Urinary bladder (tissue), 4 donors: ENCODE measurements around the gene PRELP. TPM values are rescaled to one million over a fixed set of nuclear protein-coding genes. Genes with fewer than 3 reads are reported as not detected.

ENCODE experiments used
- DNase-seq: peaks from one replicate; pipeline ENCODE4 v3.0.0-alpha.2; 2015; ENCODE audit errors: extremely low spot score
- H3K27ac ChIP-seq: one replicate; pipeline ENCODE4 v1.5.1; 2013; ENCODE audit warnings: low read depth, mild to moderate bottlenecking, moderate library complexity
- H3K36me3 ChIP-seq: one replicate; pipeline ENCODE4 v1.6.1; 2013; ENCODE audit warnings: mild to moderate bottlenecking, moderate library complexity; ENCODE audit not compliant: insufficient read depth
- H3K4me1 ChIP-seq: one replicate; pipeline ENCODE4 v1.6.1; 2013; ENCODE audit warnings: mild to moderate bottlenecking, moderate library complexity; ENCODE audit not compliant: insufficient read depth
- H3K4me3 ChIP-seq: one replicate; pipeline ENCODE4 v1.5.1; 2013; ENCODE audit warnings: low read depth, low read length
- WGBS: extraction: QIAGEN DNeasy Blood & Tissue Kit; methylation state at CpG from one replicate; pipeline ENCODE4 v1.1.7; 2013; 5-methylcytosine and 5-hydroxymethylcytosine counted together
- polyA plus RNA-seq: library from polyadenylated mRNA; stranded (reverse); fragments of 200-250 nt; gene quantifications from one replicate; pipeline ENCODE4 v1.2.3, GENCODE V29; 2013
- total RNA-seq: library from RNA; depleted of rRNA; stranded (reverse); fragments of >200 nt; gene quantifications from one replicate; pipeline ENCODE4 v1.2.3, GENCODE V29; 2014
- donor health status: healthy with polysubstance abuse.
- donor health status: healthy.

PRELP gene
- 6.3 TPM for total RNA-seq
- 232 TPM for polyA plus RNA-seq

- H3K4me3 ChIP-seq: peak within 1 kb of the TSS; percentile 34
- H3K36me3 ChIP-seq: no peaks in the 10 kb centered on the region
- no peak within 1 kb of the TSS for H3K27ac ChIP-seq
- no peaks in the 10 kb centered on the region for H3K4me1 ChIP-seq
- no peak for DNase-seq
- WGBS: 11% methylated on average over 8 of the region's 8 CpGs
Measured at GRCh38 chr1:203475012-203475981, at the start of gene PRELP. PRELP (plus strand) TSS chr1:203475806; CDS start chr1:203483185, 7,379 bp downstream.

GRCh38 chr1:203426366-203426765 is 49.2 kb upstream of the PRELP start:
- no peak for DNase-seq
- H3K4me3 ChIP-seq: no peak overlapping the region
- peaks cover 1% of the 10 kb centered on the region for H3K4me1 ChIP-seq
- H3K36me3 ChIP-seq: no peaks in the 10 kb centered on the region
- 89% methylated on average over 5 of the region's 5 CpGs for WGBS
- H3K27ac ChIP-seq: no peak overlapping the region

GRCh38 chr1:203426870-203427269 is 48.7 kb upstream of the PRELP start:
- no peak for DNase-seq
- Histone ChIP-seq H3K4me3 (no peak overlapping the region), H3K27ac (no peak overlapping the region), H3K36me3 (no peaks in the 10 kb centered on the region), H3K4me1 (peaks cover 1% of the 10 kb centered on the region)
- WGBS: 93% methylated on average over 2 of the region's 2 CpGs

GRCh38 chr1:203427451-203427850 is 48.2 kb upstream of the PRELP start:
- H3K4me1 ChIP-seq: peaks cover 1% of the 10 kb centered on the region
- no peak overlapping the region for H3K27ac ChIP-seq
- WGBS: 92% methylated on average over 4 of the region's 4 CpGs
- no peak overlapping the region for H3K4me3 ChIP-seq
- DNase-seq: no peak
- H3K36me3 ChIP-seq: no peaks in the 10 kb centered on the region

- 78% methylated on average over 11 of the region's 11 CpGs for WGBS
- no peaks in the 10 kb centered on the region for H3K36me3 ChIP-seq
- DNase-seq: no peak
- H3K4me3 ChIP-seq: no peak overlapping the region
- H3K27ac ChIP-seq: no peak overlapping the region
- H3K4me1 ChIP-seq: peaks cover 1% of the 10 kb centered on the region
Measured at GRCh38 chr1:203428981-203429599, 46.5 kb upstream of the PRELP start.

- Histone ChIP-seq H3K27ac (no peak overlapping the region), H3K4me3 (no peak overlapping the region), H3K4me1 (no peaks in the 10 kb centered on the region), H3K36me3 (no peaks in the 10 kb centered on the region)
- DNase-seq: no peak
- 93% methylated on average over 7 of the region's 7 CpGs for WGBS
Measured at GRCh38 chr1:203435615-203436014, 40.0 kb upstream of the PRELP start.

- H3K36me3 ChIP-seq: no peaks in the 10 kb centered on the region
- no peak overlapping the region for H3K27ac ChIP-seq
- DNase-seq: no peak
- H3K4me1 ChIP-seq: no peaks in the 10 kb centered on the region
- 86% methylated on average over 15 of the region's 15 CpGs for WGBS
- no peak overlapping the region for H3K4me3 ChIP-seq
Measured at GRCh38 chr1:203437696-203438315, 37.8 kb upstream of the PRELP start.

- Histone ChIP-seq H3K27ac (no peak overlapping the region), H3K36me3 (no peaks in the 10 kb centered on the region), H3K4me3 (no peak overlapping the region), H3K4me1 (no peaks in the 10 kb centered on the region)
- 59% methylated on average over 6 of the region's 6 CpGs for WGBS
- no peak for DNase-seq
Measured at GRCh38 chr1:203439131-203439730, 36.4 kb upstream of the PRELP start.

GRCh38 chr1:203440771-203441170 is 34.8 kb upstream of the PRELP start:
- H3K4me3 ChIP-seq: no peak overlapping the region
- no peaks in the 10 kb centered on the region for H3K36me3 ChIP-seq
- H3K27ac ChIP-seq: no peak overlapping the region
- no peaks in the 10 kb centered on the region for H3K4me1 ChIP-seq
- no peak for DNase-seq
- 11% methylated on average over 7 of the region's 7 CpGs for WGBS

GRCh38 chr1:203441766-203442165 is 33.8 kb upstream of the PRELP start:
- Histone ChIP-seq H3K36me3 (no peaks in the 10 kb centered on the region), H3K4me3 (no peak overlapping the region), H3K4me1 (no peaks in the 10 kb centered on the region), H3K27ac (no peak overlapping the region)
- WGBS: 79% methylated on average over 9 of the region's 9 CpGs
- no peak for DNase-seq

- Histone ChIP-seq H3K4me3 (no peak overlapping the region), H3K36me3 (no peaks in the 10 kb centered on the region), H3K27ac (no peak overlapping the region), H3K4me1 (no peaks in the 10 kb centered on the region)
- 66% methylated on average over 7 of the region's 7 CpGs for WGBS
- DNase-seq: no peak
Measured at GRCh38 chr1:203442821-203443220, 32.8 kb upstream of the PRELP start.

GRCh38 chr1:203443296-203443695 is 32.3 kb upstream of the PRELP start:
- WGBS: 77% methylated on average over 2 of the region's 2 CpGs
- H3K4me1 ChIP-seq: no peaks in the 10 kb centered on the region
- DNase-seq: no peak
- no peak overlapping the region for H3K27ac ChIP-seq
- H3K36me3 ChIP-seq: no peaks in the 10 kb centered on the region
- H3K4me3 ChIP-seq: no peak overlapping the region

- 100% methylated on average over 1 of the region's 1 CpG for WGBS
- H3K4me3 ChIP-seq: no peak overlapping the region
- DNase-seq: no peak
- no peaks in the 10 kb centered on the region for H3K36me3 ChIP-seq
- no peaks in the 10 kb centered on the region for H3K4me1 ChIP-seq
- no peak overlapping the region for H3K27ac ChIP-seq
Measured at GRCh38 chr1:203444171-203444576, 31.4 kb upstream of the PRELP start.
